Hepatocyte (in vitro differentiated cells): ENCODE results near the gene TMEM258.

ENCODE experiments used
- CTCF ChIP-seq: fragments of 200-600 bp; sonication (generic); IDR thresholded peaks from 2 replicates; pipeline ENCODE4 v1.5.1; 2016; ENCODE audit warnings: antibody characterized with exemption, mild to moderate bottlenecking; ENCODE audit not compliant: poor library complexity
- EZH2 ChIP-seq: fragments of 200-600 bp; sonication (generic); IDR thresholded peaks from 2 replicates; pipeline ENCODE4 v1.6.1; 2016; ENCODE audit warnings: antibody characterized with exemption, mild to moderate bottlenecking, borderline replicate concordance

- TF ChIP-seq EZH2 = no peak
- peak; percentile 56 for TF ChIP-seq CTCF
Observed at GRCh38 chr11:61776561-61777075, 15.8 kb downstream of the TMEM258 start.
